Cardiac fibroblast (primary cell): Measurements from ENCODE around the gene PLSCR2.
A peak's percentile ranks its signal among the peaks of the same experiment; 100 is the strongest.

Source experiments
- DNase-seq, 2 donors: peaks; one replicate each; pipeline versions ENCODE4 v3.0.0 to v3.0.0-alpha.2; 2010; ENCODE audit warnings: low read depth in 2 of 2
- H3K4me3 ChIP-seq, 2 donors: replicated peaks in 1 of 2; 1 replicate in 1 of 2; 2 replicates in 1 of 2; pipeline ENCODE4 v1.5.1; 2011; ENCODE audit warnings: low read depth in 2 of 2, low read length in 2 of 2, mild to moderate bottlenecking in 2 of 2, moderate library complexity in 1 of 2
- CTCF ChIP-seq: IDR thresholded peaks from one replicate; pipeline ENCODE4 v1.5.1; 2011; ENCODE audit warnings: low read depth, mild to moderate bottlenecking, low read length, inconsistent platforms

PLSCR2 gene

GRCh38 chr3:146505516-146505915, 36.2 kb upstream of the PLSCR2 start:
- TF ChIP-seq CTCF, result no peak
- H3K4me3 ChIP-seq, result no peak overlapping the region
- peak in 1 of 2 donors; percentile 25 for DNase-seq

- DNase-seq, result peak in 1 of 2 donors; percentile 31
- H3K4me3 ChIP-seq, result no peak overlapping the region
- TF ChIP-seq CTCF, result no peak
Measured at GRCh38 chr3:146504498-146505197, 35.3 kb upstream of the PLSCR2 start.

GRCh38 chr3:146503461-146504202, 34.3 kb upstream of the PLSCR2 start:
- peak; percentile 86 to 98 for DNase-seq
- H3K4me3 ChIP-seq, result no peak overlapping the region
- TF ChIP-seq CTCF, result no peak

- no peak for TF ChIP-seq CTCF
- H3K4me3 ChIP-seq, result no peak overlapping the region
- DNase-seq, result no peak
Measured at GRCh38 chr3:146502887-146503460, 33.6 kb upstream of the PLSCR2 start.

GRCh38 chr3:146501752-146502151, 32.4 kb upstream of the PLSCR2 start:
- no peak for TF ChIP-seq CTCF
- no peak for DNase-seq

GRCh38 chr3:146499701-146500100, 30.3 kb upstream of the PLSCR2 start:
- TF ChIP-seq CTCF, result no peak
- no peak for DNase-seq
- no peak overlapping the region for H3K4me3 ChIP-seq

More at GRCh38 chr3:146501752-146502151, 32.4 kb upstream of the PLSCR2 start:
- no peak overlapping the region for H3K4me3 ChIP-seq
